ENCODE data around the gene MARK2. TPM values are rescaled to one million over a fixed set of nuclear protein-coding genes. Genes with fewer than 3 reads are reported as not detected.

The MARK2 gene
- total and polyA plus RNA-seq, 2 of the 8 experiments (the other 6 are each of a cell fraction or from before 2014, with no cell fraction given) = 19.3 to 58.5 TPM

- TF ChIP-seq CTCF (IDR thresholded peaks at IDR 0.05; ENCODE audit: control extremely low read depth in 1 of 3, insufficient read depth in 1 of 3, low read depth in 1 of 3, low read length in 3 of 3) = peak in 1 of 3 experiments; percentile 10; a peak in 1 of 4 replicates
Observed at GRCh38 chr11:63914896-63915691, 76.2 kb downstream of the MARK2 start (continued).
